ENCODE data around the gene PHLDB2. TPM values are rescaled to one million over a fixed set of nuclear protein-coding genes. Genes with fewer than 3 reads are reported as not detected.

PHLDB2 gene
- polyA plus RNA-seq, 1 donor (not counting 4 experiments of a cell fraction or from before 2014, with no cell fraction given) = 150 TPM

GRCh38 chr3:111993038-111993437 lies 134.0 kb downstream of the PHLDB2 start:
- dilution Hi-C loops (cut with MboI; ENCODE audit: extremely low pct_ligation_motif_present, low sequenced_read_pairs) = no loop called here
- no peaks in the 10 kb centered on the region for H3K4me1 ChIP-seq (ENCODE audit: control insufficient read depth, extremely low read depth, insufficient read depth, low read length)
- peaks cover 0 to 6% of the 10 kb centered on the region in 2 experiments for H3K36me3 ChIP-seq (ENCODE audit: control insufficient read depth in 2 of 2, extremely low read depth in 1 of 2, insufficient read depth in 2 of 2, low read length in 2 of 2)
- DNase-seq (ENCODE audit: low read depth, low spot score) = no peak
- no peaks in the 10 kb centered on the region for H4K20me1 ChIP-seq (ENCODE audit: control insufficient read depth, extremely low read depth, insufficient read depth, low read length)
- no peak overlapping the region for H3K27ac ChIP-seq (ENCODE audit: control insufficient read depth, insufficient read depth, low read length)
- no peak overlapping the region for H3K4me2 ChIP-seq (ENCODE audit: control insufficient read depth, extremely low read depth, insufficient read depth, low read depth, low read length)
- H3K9ac ChIP-seq (ENCODE audit: control insufficient read depth, extremely low read depth, insufficient read depth, low read length) = no peak overlapping the region
- no peaks in the 10 kb centered on the region for H3K27me3 ChIP-seq (ENCODE audit: control insufficient read depth, extremely low read depth, insufficient read depth, low read length)
- H2AFZ ChIP-seq (ENCODE audit: control insufficient read depth, low read length) = no peak overlapping the region
- no peaks in the 10 kb centered on the region for H3K9me3 ChIP-seq (ENCODE audit: control insufficient read depth, low read depth, low read length)
- no peak for TF ChIP-seq CTCF (optimal IDR thresholded peaks at IDR 0.05 in 1 of 3, IDR thresholded peaks at IDR 0.05 in 1 of 3, conservative IDR thresholded peaks at IDR 0.05 in 1 of 3; ENCODE audit: extremely low read depth in 1 of 3, insufficient read depth in 2 of 3, low read length in 3 of 3)
- no peak for TF ChIP-seq EZH2 (IDR thresholded peaks at IDR 0.05; ENCODE audit: low read length)
- no peak for FAIRE-seq
- H3K79me2 ChIP-seq (ENCODE audit: control insufficient read depth, insufficient read depth, low read length) = no peaks in the 10 kb centered on the region
- no peaks in the 10 kb centered on the region for H3K9me1 ChIP-seq (ENCODE audit: control insufficient read depth, extremely low read depth, insufficient read depth, low read length)
- H3K4me3 ChIP-seq (ENCODE audit: control insufficient read depth in 2 of 3, extremely low read depth in 1 of 3, insufficient read depth in 2 of 3, low read depth in 1 of 3, low read length in 3 of 3) = no peak overlapping the region

- Histone ChIP-seq H3K27me3 (ENCODE audit: control insufficient read depth, extremely low read depth, insufficient read depth, low read length) (no peaks in the 10 kb centered on the region), H3K4me3 (ENCODE audit: control insufficient read depth in 2 of 3, extremely low read depth in 1 of 3, insufficient read depth in 2 of 3, low read depth in 1 of 3, low read length in 3 of 3) (peak within 1 kb of the TSS; percentile 46 to 73 (median 65)), H3K79me2 (ENCODE audit: control insufficient read depth, insufficient read depth, low read length) (peaks cover 2% of the 10 kb centered on the region), H3K9ac (ENCODE audit: control insufficient read depth, extremely low read depth, insufficient read depth, low read length) (peak within 1 kb of the TSS; percentile 65), H4K20me1 (ENCODE audit: control insufficient read depth, extremely low read depth, insufficient read depth, low read length) (no peaks in the 10 kb centered on the region), H3K4me2 (ENCODE audit: control insufficient read depth, extremely low read depth, insufficient read depth, low read depth, low read length) (peak within 1 kb of the TSS; percentile 77), H3K36me3 (ENCODE audit: control insufficient read depth in 2 of 2, extremely low read depth in 1 of 2, insufficient read depth in 2 of 2, low read length in 2 of 2) (no peaks in the 10 kb centered on the region), H3K4me1 (ENCODE audit: control insufficient read depth, extremely low read depth, insufficient read depth, low read length) (peaks cover 49% of the 10 kb centered on the region), H3K9me1 (ENCODE audit: control insufficient read depth, extremely low read depth, insufficient read depth, low read length) (no peaks in the 10 kb centered on the region), H2AFZ (ENCODE audit: control insufficient read depth, low read length) (peak within 1 kb of the TSS; percentile 95), H3K27ac (ENCODE audit: control insufficient read depth, insufficient read depth, low read length) (peak within 1 kb of the TSS; percentile 22), H3K9me3 (ENCODE audit: control insufficient read depth, low read depth, low read length) (no peaks in the 10 kb centered on the region)
- FAIRE-seq = peak; percentile 43
- TF ChIP-seq CTCF (optimal IDR thresholded peaks at IDR 0.05 in 1 of 3, IDR thresholded peaks at IDR 0.05 in 1 of 3, conservative IDR thresholded peaks at IDR 0.05 in 1 of 3; ENCODE audit: extremely low read depth in 1 of 3, insufficient read depth in 2 of 3, low read length in 3 of 3) (no peak), EZH2 (IDR thresholded peaks at IDR 0.05; ENCODE audit: low read length) (no peak)
- dilution Hi-C loops (cut with MboI; ENCODE audit: extremely low pct_ligation_motif_present, low sequenced_read_pairs) = no loop called here
- DNase-seq (ENCODE audit: low read depth, low spot score) = no peak
Measured at GRCh38 chr3:111998636-111999483, 139.8 kb downstream of the PHLDB2 start, which contains the start of gene TAGLN3. Gene TAGLN3, plus strand, starts transcription at chr3:111998922. Its CDS starts 501 bp downstream, at chr3:111999423.

Measured in keratinocyte (primary cell).